AG04450 (cell line): ENCODE data around the gene RAB7A. TPM values are rescaled to one million over a fixed set of nuclear protein-coding genes. Genes with fewer than 3 reads are reported as not detected.

Source experiments
- CTCF ChIA-PET: fragments of 300-600, 350-600 bp; formaldehyde crosslinking; extraction: SDS; loops from one replicate; lab custom pipeline; 2022; ENCODE audit warnings: antibody characterized with exemption, inconsistent platforms; lab: Charles Lee
- POLR2A ChIA-PET: fragments of 350-600 bp; formaldehyde crosslinking; extraction: SDS; loops from one replicate; lab custom pipeline; 2021; ENCODE audit warnings: antibody characterized with exemption, inconsistent platforms; lab: Yijun Ruan, JAX
- DNase-seq: peaks from one replicate; pipeline ENCODE4 v3.0.0-alpha.2; 2011; ENCODE audit warnings: low read depth, low spot score
- H3K27ac ChIP-seq: one replicate; pipeline ENCODE4 v1.5.1; 2012; ENCODE audit warnings: low read depth, low read length, control low read depth
- H3K27me3 ChIP-seq: one replicate; pipeline ENCODE4 v1.6.0; 2012; ENCODE audit warnings: low read length; ENCODE audit not compliant: control insufficient read depth, insufficient read depth
- H3K4me3 ChIP-seq: 2 replicates; pipeline ENCODE4 v1.5.1; 2011; ENCODE audit warnings: mild to moderate bottlenecking, low read depth, low read length, control low read depth
- H3K9me3 ChIP-seq: 2 replicates; pipeline ENCODE4 v1.5.1; 2012; ENCODE audit warnings: low read length; ENCODE audit not compliant: control insufficient read depth, insufficient read depth
- CTCF ChIP-seq: IDR thresholded peaks from 2 replicates; pipeline ENCODE4 v1.5.1; 2011; ENCODE audit warnings: low read depth, low read length, control low read depth, inconsistent platforms
- polyA plus RNA-seq: library from polyadenylated mRNA; depleted of rRNA; stranded (reverse); fragments of >200 nt; gene quantifications from 2 replicates; pipeline ENCODE4 v1.2.3, GENCODE V29; 2011

RAB7A gene
- polyA plus RNA-seq, 1 experiment, result 261 TPM

- no peaks in the 10 kb centered on the region for H3K27me3 ChIP-seq
- no peaks in the 10 kb centered on the region for H3K9me3 ChIP-seq
- no peak overlapping the region for H3K27ac ChIP-seq
- DNase-seq, result no peak
- no peak for TF ChIP-seq CTCF
- CTCF ChIA-PET, result no interaction called here
- POLR2A ChIA-PET, result no interaction called here
- no peak overlapping the region for H3K4me3 ChIP-seq
Observed at GRCh38 chr3:128808672-128809071, 82.7 kb downstream of the RAB7A start.

GRCh38 chr3:128813097-128813496, 87.1 kb downstream of the RAB7A start:
- no peaks in the 10 kb centered on the region for H3K27me3 ChIP-seq
- no peak for TF ChIP-seq CTCF
- no peak overlapping the region for H3K27ac ChIP-seq
- H3K9me3 ChIP-seq, result no peaks in the 10 kb centered on the region
- ChIA-PET CTCF (interaction anchor here (0.8 to 1.1 kb wide), 2 partner anchors 17 to 33 kb away, joined by 3 read pairs; no protein-coding TSS in a partner anchor), POLR2A (interaction anchor here (0.7 kb wide), 1 partner anchor 133 kb away, joined by 3 read pairs; no protein-coding TSS in a partner anchor)
- no peak overlapping the region for H3K4me3 ChIP-seq
- DNase-seq, result no peak

- Histone ChIP-seq H3K9me3 (no peaks in the 10 kb centered on the region), H3K27ac (no peak overlapping the region), H3K4me3 (no peak overlapping the region), H3K27me3 (no peaks in the 10 kb centered on the region)
- ChIA-PET POLR2A (no interaction called here), CTCF (interaction anchor here (0.6 to 0.9 kb wide), 3 partner anchors 19 to 32 kb away, joined by 3 to 4 read pairs (median 4); no protein-coding TSS in a partner anchor)
- DNase-seq, result no peak
- no peak for TF ChIP-seq CTCF
Observed at GRCh38 chr3:128814060-128814459, 88.1 kb downstream of the RAB7A start.

- H3K9me3 ChIP-seq, result no peaks in the 10 kb centered on the region
- POLR2A ChIA-PET, result no interaction called here
- H3K27ac ChIP-seq, result no peak overlapping the region
- TF ChIP-seq CTCF, result no peak
- no peaks in the 10 kb centered on the region for H3K27me3 ChIP-seq
- no peak for DNase-seq
- H3K4me3 ChIP-seq, result no peak overlapping the region
- CTCF ChIA-PET, result interaction anchor here (0.6 to 0.9 kb wide), 2 partner anchors 20 to 31 kb away, joined by 4 read pairs; no protein-coding TSS in a partner anchor
Observed at GRCh38 chr3:128814519-128815317, 88.7 kb downstream of the RAB7A start.
